ENCODE measurements around the gene GMDS.

Gene GMDS

DNA sequence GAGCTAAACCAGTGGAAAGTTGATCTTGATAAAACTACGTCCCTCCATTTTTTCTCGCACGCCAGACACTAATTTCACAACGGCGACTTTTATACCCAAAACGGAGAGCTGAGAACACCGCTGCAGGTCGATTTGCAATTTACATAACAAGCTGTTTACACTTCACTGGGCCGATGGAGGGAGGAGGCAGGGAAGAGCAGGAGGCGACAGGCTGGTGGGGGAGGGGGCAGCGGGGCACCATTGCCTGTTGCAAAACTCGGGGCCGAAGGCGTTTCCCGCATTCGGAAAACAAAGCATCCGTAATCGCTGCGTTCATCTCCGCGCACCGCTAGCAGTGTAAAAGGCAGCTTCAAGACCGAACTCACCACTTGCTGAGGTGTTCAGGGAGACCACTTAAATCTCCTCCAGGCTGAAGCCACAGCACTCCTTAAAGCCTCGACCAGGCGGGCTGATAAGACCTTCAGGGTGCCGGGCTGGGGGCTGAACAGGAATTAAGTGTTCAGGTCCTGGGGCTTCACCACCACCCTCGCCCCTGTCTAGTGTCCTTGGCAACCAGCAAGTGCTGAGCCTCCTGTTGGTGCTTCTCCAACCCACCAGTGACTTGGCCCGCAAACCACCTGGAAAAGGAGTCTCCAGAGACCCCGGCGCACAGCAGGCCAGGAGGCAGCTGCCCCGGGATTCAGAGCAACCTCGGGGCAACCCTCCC is 637.7 kb downstream of the GMDS start:
- DNase-seq = no peak

GRCh38 chr6:1606780-1607515 is 638.5 kb downstream of the GMDS start:
- DNase-seq = no peak

DNA sequence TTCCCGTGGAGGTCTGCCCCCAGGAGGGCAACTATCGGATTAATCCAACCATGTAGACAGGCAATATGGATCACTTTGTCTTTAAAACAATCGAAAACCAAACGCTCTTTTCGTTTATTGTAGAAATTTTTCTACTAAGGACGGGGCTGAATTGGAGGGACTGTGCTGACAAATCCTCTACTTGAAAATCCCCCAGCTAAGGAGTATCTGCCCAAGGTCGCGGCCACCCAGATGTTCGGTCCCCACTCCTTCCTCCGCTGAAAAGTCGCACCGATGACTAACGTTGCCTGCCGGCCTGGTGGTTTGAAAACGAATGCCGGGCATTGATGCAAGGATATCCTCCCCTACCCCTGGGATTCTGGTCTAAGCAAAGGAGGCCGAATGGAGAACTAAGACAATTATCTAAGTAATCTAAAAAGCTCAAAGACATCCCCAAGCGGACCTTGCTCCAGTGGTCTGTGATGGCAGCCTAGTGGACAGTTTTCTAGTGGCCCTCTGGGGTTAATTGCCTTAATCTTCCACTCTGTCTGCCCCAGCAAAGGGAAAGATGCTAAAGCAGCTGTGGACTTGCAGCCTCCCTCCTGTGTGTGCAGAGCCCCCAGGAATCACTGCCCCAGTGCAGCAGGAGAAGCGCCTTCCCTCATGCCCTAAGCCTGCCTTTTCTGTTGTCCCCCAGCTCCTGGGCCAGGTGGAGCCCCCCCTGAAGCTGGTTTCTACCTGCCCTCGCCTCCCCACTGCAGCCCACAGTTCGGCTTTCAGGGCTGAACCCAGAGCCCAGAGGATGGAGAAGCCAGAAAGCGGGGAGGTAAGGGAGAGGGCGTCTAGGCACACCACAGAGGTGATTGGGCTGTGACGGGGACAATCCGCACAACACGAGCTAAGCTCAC is 639.3 kb downstream of the GMDS start:
- DNase-seq = no peak

GRCh38 chr6:1605004-1605892 is 640.2 kb downstream of the GMDS start:
- no peak for DNase-seq

DNA sequence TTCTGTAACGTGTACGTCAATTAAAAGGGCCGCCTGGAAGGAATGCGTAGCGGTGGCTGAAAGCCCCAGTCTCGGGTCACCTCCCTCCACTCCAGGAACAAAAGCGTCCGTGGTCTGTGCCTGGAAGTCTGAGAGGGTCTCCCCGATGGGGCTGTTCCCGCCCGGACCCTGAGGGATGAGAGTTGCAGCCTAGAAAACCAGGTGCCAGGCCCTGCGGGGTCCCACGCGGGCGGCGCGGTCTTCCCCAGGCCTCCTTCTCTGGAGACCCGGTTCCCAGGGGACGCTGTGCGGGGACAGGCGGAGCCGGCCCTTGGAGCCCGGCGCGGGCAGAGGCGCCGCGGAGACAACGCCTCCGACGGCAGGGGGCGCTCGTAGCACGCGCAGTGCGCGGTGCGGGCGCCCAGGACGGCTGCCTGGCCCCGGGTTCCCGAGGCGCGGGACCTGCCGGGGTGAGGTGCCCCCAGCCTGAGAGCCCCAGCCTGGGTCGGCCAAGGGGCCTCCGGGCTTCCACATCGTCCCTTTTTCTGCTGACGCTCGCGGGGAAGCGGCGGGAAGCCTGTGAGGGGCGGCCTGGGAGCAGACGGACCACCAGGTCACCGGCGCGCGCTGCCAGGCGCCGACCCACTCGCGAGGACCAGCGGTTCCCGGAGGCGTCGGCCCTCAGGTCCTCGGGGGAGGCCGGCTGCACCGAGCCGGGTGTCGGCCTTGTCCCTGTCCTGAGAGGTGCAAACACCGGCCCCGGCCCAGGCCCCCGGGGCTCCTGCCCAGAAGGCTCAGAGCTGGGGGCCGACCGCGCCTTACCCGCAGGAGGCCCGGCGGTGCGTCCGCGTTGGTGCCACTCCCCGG is 641.0 kb downstream of the GMDS start:
- peak; percentile 14 for DNase-seq

- DNase-seq = no peak
These were observed 641.7 kb downstream of the GMDS start for GRCh38 chr6:1603708-1604107.

GRCh38 chr6:1602049-1602713 is 643.2 kb downstream of the GMDS start:
- no peak for DNase-seq

DNA sequence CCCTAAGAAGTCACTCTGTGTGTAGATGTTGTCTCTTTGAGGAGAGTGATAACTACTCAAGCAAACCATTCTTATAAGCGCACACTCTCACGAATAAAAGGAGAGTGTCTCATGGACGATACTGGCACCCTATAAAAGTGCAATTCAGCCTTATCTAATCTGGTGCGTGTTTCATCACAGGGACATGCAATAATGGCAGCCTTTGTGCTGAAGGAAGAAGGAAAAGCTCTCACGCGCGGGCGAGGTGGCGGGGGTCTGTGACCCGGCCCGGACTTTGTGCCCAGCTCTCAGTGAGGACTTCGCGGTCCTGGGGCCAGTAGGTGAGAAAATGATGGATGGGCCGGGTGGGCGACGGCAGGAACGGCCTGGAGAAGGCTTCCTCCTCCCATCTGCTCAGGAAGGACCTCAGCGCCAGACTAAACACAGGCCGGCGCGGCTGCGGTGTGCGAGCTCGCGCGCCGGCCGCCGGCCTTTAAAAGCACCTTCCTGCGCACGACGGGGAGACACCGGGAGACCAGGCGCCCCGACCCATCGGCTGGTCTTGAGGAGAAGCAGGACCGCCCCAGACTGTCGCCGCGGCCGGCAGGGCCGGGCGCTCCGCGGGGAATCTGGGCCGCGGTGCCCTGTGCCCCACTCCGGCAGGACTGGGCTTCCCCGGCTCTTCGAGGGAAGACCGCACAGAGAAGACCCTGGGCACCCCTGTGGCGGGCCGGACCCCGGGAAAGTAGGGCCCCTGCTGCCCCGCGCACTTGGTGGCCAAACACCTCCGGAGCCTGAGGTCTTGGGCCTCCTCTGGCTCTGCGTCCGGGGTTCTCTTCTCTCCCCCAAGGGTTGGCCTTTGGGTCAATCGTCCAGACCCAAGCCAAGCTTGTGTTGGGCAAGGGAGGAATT is 644.0 kb downstream of the GMDS start:
- DNase-seq = no peak

- DNase-seq = no peak
These were observed 644.6 kb downstream of the GMDS start for GRCh38 chr6:1600764-1601157.

DNA sequence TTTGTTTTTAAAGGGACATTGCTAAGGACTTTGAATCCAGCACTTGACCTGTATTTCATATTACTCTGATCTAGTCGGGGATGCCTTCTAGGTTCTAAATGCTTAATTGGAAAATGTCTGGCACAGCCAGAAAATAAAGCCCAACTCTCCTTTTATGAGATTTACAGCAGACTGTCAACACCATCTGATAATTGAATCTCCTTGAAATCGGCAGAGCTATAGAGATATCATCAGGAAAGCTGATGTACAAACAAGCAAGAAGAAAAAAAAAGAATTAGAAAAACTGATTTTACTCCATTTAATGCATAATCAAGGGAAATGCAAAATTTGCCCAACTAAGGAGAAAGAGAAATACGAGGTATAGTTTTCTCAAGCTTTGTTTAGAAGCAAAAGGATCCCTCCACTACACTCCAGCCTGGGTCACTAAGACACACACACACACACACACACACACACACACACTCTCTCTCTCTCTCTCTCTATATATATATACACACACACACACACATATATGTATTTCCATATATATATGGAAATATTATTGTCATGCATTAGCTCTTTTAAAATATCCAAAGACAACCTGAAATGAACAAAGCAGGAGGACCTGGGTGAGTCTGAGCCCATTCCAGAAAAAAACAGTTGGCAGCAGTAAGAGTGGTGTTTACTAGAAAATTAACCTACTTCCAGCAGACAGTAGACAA is 645.2 kb downstream of the GMDS start:
- no peak for DNase-seq

DNA sequence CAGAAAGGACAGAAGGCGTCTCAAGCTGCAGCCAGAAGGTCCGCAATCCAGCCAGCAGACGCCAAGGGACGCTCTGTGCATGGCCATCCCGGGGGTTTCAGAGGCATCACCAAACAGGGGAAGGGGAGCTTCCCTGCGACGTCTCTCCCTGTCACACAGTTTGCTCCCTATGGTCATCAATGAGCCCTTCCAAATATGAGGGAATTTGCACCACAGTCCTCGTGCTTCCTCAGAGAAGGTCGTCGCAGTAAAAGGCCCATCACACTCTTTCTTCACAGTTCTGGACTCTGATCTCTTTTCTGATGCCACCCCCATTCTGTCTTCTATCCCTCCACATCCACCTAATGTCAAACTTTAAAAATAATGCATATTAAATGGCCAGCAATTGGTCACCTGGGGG is 645.9 kb downstream of the GMDS start:
- no peak for DNase-seq

GRCh38 chr6:1598886-1599285 is 646.5 kb downstream of the GMDS start:
- no peak for DNase-seq

DNA sequence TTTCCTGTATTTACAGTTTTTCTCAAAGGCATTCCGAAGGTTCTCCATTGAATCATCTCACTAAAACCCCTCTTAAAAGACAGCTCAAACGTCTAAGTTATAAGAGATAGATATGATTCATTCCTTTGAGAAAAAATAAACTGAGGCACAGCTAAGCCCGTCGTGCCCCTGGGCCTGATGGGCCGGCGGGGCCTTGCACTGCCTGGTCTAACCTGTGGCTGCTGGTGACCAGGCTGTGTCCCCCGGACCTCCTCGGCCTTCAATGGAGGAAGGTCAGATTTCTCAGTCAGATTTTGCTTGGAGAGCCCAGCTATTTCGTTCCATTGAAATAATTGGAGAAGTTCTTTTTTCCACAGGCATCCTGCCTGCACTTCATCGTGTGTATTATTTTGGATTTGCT is 647.0 kb downstream of the GMDS start:
- no peak for DNase-seq

- no peak for DNase-seq
These were observed 647.5 kb downstream of the GMDS start for GRCh38 chr6:1597924-1598323.

GRCh38 chr6:1597121-1597744 is 648.2 kb downstream of the GMDS start:
- no peak for DNase-seq

GRCh38 chr6:1596088-1596852 is 649.1 kb downstream of the GMDS start:
- DNase-seq = peak; percentile 53

DNA sequence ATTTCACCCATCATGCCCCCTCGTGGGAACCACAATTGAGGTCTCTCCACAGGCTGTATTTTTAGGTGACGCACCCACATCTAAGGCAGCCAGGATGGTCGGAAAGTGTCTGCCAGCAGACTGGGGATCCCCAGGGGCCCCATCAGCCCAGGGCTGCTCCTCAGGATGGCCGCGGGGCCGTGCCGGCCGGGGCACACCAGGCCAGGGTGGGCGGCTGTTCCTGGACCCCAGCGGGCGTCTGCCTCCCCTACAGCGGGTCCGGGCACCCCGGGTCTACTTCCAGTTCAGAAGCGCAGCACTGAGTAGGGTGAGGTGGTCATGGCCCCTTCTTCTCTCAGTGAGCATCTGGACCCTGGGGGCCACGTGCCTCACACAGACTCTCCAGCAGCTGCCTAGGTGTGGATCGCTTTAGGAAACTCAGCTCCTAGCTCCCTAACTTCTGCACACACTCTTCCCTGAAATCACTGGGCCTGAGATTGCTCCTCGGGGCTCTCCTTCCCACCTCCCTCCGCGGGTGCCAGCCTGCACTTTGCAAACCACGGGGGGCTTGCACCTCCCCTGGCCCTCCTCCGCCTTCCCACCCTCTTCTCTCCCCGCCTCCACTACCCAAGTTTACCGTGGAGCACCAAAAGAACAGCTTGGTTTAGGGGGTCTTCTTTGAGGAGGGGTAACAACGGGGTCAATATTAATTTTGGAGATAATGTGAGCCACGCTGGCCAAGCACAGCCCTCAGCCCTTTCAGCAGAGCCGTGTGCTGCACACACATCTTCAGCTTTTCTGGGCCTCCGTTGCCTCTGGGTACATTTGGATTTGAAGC is 649.9 kb downstream of the GMDS start:
- DNase-seq = no peak
